ENCODE data around the gene PPME1. TPM values are rescaled to one million over a fixed set of nuclear protein-coding genes. Genes with fewer than 3 reads are reported as not detected.

PPME1 gene
- total RNA-seq, 3 donors from 2014 or later: 27.7 to 38.3 (median 30.4) TPM

DNA sequence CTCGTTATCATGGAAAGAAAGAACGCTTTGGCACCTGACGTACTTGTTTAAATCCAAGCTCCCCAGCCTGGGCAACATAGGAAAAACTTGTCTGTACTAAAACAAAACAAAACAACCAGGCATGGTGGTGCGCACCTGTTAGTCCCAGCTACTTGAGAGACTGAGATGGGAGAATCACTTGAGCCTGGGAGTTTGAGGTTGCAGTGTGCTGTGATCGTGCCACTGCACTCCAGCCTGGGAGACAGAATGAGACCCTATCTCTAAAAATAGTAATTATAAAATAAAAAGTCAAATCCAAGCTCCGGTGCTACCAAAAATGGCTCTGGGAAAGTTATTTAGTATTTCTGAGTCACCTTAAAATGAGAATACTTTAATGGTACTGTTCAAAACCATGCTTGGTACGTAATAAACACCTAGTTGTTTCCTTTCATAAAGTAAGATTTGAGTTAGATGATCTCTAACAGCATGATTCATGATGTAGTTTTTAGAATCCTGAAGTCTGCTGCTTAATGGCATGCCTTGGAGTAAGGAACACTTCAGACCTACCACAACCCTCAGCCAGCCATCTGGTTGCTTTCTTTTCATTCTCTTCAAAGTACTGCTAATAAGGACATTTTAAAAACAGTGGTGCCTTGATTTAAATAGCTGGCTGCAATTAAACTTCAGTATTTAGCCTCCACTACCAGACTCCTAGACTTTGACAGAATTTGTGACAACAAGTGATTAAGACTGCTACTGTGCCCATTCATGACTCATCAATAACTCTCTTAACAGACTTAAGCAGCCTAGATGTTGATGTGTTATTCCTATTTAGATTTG, 8.4 kb downstream of the PPME1 start:
- Mint-ChIP-seq H3K36me3 (ENCODE audit: insufficient read depth) (peaks cover 10% of the 10 kb centered on the region), H3K27me3 (ENCODE audit: low read depth) (no peaks in the 10 kb centered on the region), H3K4me1 (ENCODE audit: low read depth) (peaks cover 14% of the 10 kb centered on the region), H3K4me3 (no peak overlapping the region), H3K9me3 (no peaks in the 10 kb centered on the region)
- peak; percentile 53 to 56 for ATAC-seq
- no peak for DNase-seq

GRCh38 chr11:74182635-74183034, 11.5 kb downstream of the PPME1 start:
- H3K4me3 Mint-ChIP-seq: no peak overlapping the region
- H3K9me3 Mint-ChIP-seq: no peaks in the 10 kb centered on the region
- H3K27me3 Mint-ChIP-seq (ENCODE audit: low read depth): no peaks in the 10 kb centered on the region
- DNase-seq (no peak), ATAC-seq (no peak)
- peaks cover 20% of the 10 kb centered on the region for H3K4me1 Mint-ChIP-seq (ENCODE audit: low read depth)
- H3K36me3 Mint-ChIP-seq (ENCODE audit: insufficient read depth): peaks cover 18% of the 10 kb centered on the region

- H3K36me3 Mint-ChIP-seq (ENCODE audit: insufficient read depth): peaks cover 24% of the 10 kb centered on the region
- H3K4me1 Mint-ChIP-seq (ENCODE audit: low read depth): peaks cover 10% of the 10 kb centered on the region
- no peak for ATAC-seq
- no peaks in the 10 kb centered on the region for H3K27me3 Mint-ChIP-seq (ENCODE audit: low read depth)
- peaks cover 2% of the 10 kb centered on the region for H3K9me3 Mint-ChIP-seq
- no peak overlapping the region for H3K4me3 Mint-ChIP-seq
- DNase-seq: no peak
These were observed 14.2 kb downstream of the PPME1 start for GRCh38 chr11:74185285-74185684.

GRCh38 chr11:74185695-74186094, 14.6 kb downstream of the PPME1 start:
- Mint-ChIP-seq H3K4me3 (no peak overlapping the region), H3K4me1 (ENCODE audit: low read depth) (peaks cover 10% of the 10 kb centered on the region), H3K36me3 (ENCODE audit: insufficient read depth) (peaks cover 27% of the 10 kb centered on the region), H3K27me3 (ENCODE audit: low read depth) (no peaks in the 10 kb centered on the region), H3K9me3 (peaks cover 6% of the 10 kb centered on the region)
- ATAC-seq (no peak), DNase-seq (no peak)

- Mint-ChIP-seq H3K36me3 (ENCODE audit: insufficient read depth) (peaks cover 38% of the 10 kb centered on the region), H3K9me3 (peaks cover 9% of the 10 kb centered on the region), H3K4me1 (ENCODE audit: low read depth) (no peaks in the 10 kb centered on the region), H3K27me3 (ENCODE audit: low read depth) (no peaks in the 10 kb centered on the region), H3K4me3 (no peak overlapping the region)
- DNase-seq: no peak
- no peak for ATAC-seq
These were observed 24.7 kb downstream of the PPME1 start for GRCh38 chr11:74195828-74196227.

DNA sequence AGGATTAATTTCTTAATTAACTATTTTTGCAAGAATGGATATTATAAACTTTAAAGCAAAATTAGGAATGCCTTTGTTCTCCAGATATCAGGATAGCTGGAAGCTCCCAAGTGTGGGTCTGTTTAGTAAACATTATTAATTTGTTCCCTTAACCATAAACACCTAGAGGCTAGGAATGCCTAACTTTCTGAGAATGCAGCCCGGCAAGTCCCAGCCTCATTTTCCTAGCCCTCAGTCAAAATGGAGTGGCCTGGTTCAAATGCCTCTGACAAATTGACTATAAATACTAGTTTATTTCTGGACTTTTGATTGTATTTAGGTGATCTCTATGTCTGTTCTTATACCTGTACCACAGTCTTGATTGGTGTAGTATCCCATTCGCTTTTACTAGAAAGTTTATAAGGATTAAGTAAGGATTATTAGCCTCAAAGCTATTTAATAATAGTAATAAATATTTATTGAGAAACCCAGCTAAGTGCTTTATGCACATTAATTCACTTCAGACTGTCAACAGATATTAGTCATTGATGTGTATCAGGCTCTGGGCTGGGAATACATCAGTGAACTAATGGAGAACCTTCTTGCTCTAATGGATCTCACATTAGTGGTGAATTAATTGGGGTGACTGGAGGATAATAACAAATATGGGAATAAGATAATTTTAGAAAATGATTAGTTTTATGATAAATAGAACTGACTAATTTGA, 25.8 kb downstream of the PPME1 start:
- H3K27me3 Mint-ChIP-seq (ENCODE audit: low read depth): no peaks in the 10 kb centered on the region
- peaks cover 31% of the 10 kb centered on the region for H3K36me3 Mint-ChIP-seq (ENCODE audit: insufficient read depth)
- DNase-seq (no peak), ATAC-seq (no peak)
- H3K4me1 Mint-ChIP-seq (ENCODE audit: low read depth): no peaks in the 10 kb centered on the region
- no peak overlapping the region for H3K4me3 Mint-ChIP-seq
- peaks cover 8% of the 10 kb centered on the region for H3K9me3 Mint-ChIP-seq

DNA sequence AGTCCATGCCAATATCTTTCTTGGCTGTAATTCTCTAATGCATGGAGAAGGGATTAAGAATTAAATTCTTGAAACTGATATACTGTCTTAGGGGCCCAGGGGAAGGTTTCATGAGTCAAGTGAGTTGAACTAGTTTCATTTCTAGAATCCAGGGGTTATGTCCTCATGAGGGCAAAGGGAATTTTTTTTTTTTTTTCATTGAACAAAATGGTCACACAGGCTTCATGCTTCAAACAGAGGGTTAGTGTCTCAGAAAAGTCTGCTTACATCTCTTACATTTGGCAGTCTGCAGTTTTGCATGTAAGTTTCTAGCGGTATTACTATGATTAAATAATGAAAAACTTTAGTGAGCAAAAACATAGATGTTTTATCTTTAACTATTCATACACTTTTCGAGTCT, 32.9 kb downstream of the PPME1 start:
- Mint-ChIP-seq H3K9me3 (peaks cover 2% of the 10 kb centered on the region), H3K36me3 (ENCODE audit: insufficient read depth) (peaks cover 38% of the 10 kb centered on the region), H3K27me3 (ENCODE audit: low read depth) (no peaks in the 10 kb centered on the region), H3K4me1 (ENCODE audit: low read depth) (no peaks in the 10 kb centered on the region), H3K4me3 (no peak overlapping the region)
- no peak for DNase-seq
- no peak for ATAC-seq

- no peak for ATAC-seq
- H3K36me3 Mint-ChIP-seq (ENCODE audit: insufficient read depth): peaks cover 40% of the 10 kb centered on the region
- no peaks in the 10 kb centered on the region for H3K9me3 Mint-ChIP-seq
- DNase-seq: no peak
- H3K27me3 Mint-ChIP-seq (ENCODE audit: low read depth): no peaks in the 10 kb centered on the region
- no peak overlapping the region for H3K4me3 Mint-ChIP-seq
- no peaks in the 10 kb centered on the region for H3K4me1 Mint-ChIP-seq (ENCODE audit: low read depth)
These were observed 33.6 kb downstream of the PPME1 start for GRCh38 chr11:74204701-74205100.

DNA sequence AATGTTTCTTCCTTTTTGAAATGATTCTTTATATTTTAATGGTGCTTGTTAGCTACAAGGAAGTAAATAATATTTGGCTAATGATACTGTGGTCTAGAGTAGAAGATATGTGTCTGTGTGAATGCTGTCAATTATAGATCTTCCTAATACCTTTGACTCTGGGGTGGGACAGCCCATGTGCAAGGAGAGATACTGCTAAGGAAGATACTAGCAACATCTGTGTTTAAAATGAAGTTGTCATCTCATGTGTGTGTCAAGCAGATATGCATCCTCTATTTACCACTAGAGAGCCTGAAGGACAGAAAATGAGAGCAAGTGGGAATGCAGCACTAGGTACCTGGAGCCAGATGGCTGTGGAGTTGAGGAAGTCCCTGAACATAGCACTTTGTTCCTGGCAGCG, 34.1 kb downstream of the PPME1 start:
- Mint-ChIP-seq H3K9me3 (no peaks in the 10 kb centered on the region), H3K4me1 (ENCODE audit: low read depth) (no peaks in the 10 kb centered on the region), H3K36me3 (ENCODE audit: insufficient read depth) (peaks cover 42% of the 10 kb centered on the region), H3K4me3 (no peak overlapping the region), H3K27me3 (ENCODE audit: low read depth) (no peaks in the 10 kb centered on the region)
- ATAC-seq (no peak), DNase-seq (no peak)

- no peak for ATAC-seq
- H3K36me3 Mint-ChIP-seq (ENCODE audit: insufficient read depth): peaks cover 47% of the 10 kb centered on the region
These were observed 35.7 kb downstream of the PPME1 start for GRCh38 chr11:74206746-74207145.

GRCh38 chr11:74208507-74208906, 37.4 kb downstream of the PPME1 start:
- ATAC-seq: no peak
- DNase-seq: no peak
- Mint-ChIP-seq H3K4me3 (no peak overlapping the region), H3K9me3 (no peaks in the 10 kb centered on the region), H3K4me1 (ENCODE audit: low read depth) (no peaks in the 10 kb centered on the region), H3K27me3 (ENCODE audit: low read depth) (no peaks in the 10 kb centered on the region), H3K36me3 (ENCODE audit: insufficient read depth) (peaks cover 48% of the 10 kb centered on the region)

More at GRCh38 chr11:74206746-74207145, 35.7 kb downstream of the PPME1 start:
- Mint-ChIP-seq H3K4me1 (ENCODE audit: low read depth) (no peaks in the 10 kb centered on the region), H3K27me3 (ENCODE audit: low read depth) (no peaks in the 10 kb centered on the region), H3K9me3 (no peaks in the 10 kb centered on the region), H3K4me3 (no peak overlapping the region)
- DNase-seq: no peak

DNA sequence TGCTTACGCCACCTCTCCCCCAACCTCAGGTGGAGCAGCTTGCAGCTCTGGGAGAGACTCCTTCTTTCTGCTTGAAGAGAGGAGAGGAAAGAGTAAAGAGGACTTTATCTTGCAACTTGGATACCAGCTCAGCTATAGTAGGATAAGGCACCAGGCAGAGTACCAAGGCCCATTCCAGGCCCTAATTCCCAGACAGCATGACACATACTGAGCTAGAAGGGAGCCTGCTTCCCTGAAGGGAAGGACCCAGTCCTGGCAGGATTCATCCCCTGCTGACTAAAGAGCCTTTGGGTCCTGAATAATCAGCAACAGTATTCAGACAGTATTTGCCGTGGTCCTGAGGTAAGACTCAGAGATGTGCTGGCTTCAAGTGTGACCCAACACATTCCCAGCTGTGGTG, 41.4 kb downstream of the PPME1 start:
- Mint-ChIP-seq H3K36me3 (ENCODE audit: insufficient read depth) (peaks cover 46% of the 10 kb centered on the region), H3K27me3 (ENCODE audit: low read depth) (no peaks in the 10 kb centered on the region), H3K4me3 (no peak overlapping the region), H3K4me1 (ENCODE audit: low read depth) (no peaks in the 10 kb centered on the region), H3K9me3 (peaks cover 13% of the 10 kb centered on the region)
- DNase-seq (no peak), ATAC-seq (no peak)

DNA sequence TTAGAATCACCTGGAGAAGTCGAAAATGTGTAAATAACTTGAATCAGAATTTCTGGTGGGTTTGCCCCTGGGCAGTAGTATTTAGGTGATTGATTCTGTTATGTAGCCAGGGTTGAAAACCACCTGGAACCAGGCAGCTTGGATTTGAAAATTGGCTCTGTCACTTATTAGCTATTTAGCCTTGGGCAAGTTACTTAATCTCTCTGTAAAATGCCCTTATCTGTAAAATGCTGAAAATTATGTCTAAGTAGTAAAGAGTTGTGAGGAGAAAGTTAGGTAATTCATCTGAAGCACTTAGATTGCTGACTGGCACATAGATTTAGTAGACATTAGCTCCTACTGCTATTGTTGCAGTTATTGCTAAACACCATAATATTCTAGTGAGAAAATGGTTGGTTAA, 49.3 kb downstream of the PPME1 start:
- Mint-ChIP-seq H3K9me3 (peaks cover 4% of the 10 kb centered on the region), H3K4me3 (no peak overlapping the region), H3K4me1 (ENCODE audit: low read depth) (no peaks in the 10 kb centered on the region), H3K36me3 (ENCODE audit: insufficient read depth) (peaks cover 18% of the 10 kb centered on the region), H3K27me3 (ENCODE audit: low read depth) (no peaks in the 10 kb centered on the region)
- ATAC-seq (no peak), DNase-seq (no peak)

- Mint-ChIP-seq H3K27me3 (ENCODE audit: low read depth) (no peaks in the 10 kb centered on the region), H3K4me1 (ENCODE audit: low read depth) (no peaks in the 10 kb centered on the region), H3K9me3 (no peaks in the 10 kb centered on the region), H3K4me3 (no peak overlapping the region), H3K36me3 (ENCODE audit: insufficient read depth) (peaks cover 15% of the 10 kb centered on the region)
- ATAC-seq (no peak), DNase-seq (no peak)
These were observed 50.7 kb downstream of the PPME1 start for GRCh38 chr11:74221816-74222215.

DNA sequence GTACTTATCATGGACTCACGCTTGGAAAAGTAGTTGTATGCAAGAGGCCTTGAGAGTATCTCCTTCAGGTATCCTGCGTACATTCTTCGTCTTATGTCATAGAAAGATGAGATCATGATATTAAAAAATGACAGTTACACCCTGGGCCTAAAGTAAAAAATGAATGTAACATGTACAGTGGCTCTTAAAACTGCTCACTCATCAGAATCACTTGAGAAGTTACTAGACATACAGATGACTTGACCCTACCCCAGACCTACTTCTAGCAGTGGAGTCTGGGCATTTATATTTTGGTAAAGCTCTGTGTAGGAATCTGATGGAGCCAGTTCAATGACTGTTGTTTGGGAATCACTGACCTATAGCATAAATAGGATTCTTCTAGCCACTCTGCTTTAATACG, 54.5 kb downstream of the PPME1 start:
- Mint-ChIP-seq H3K36me3 (ENCODE audit: insufficient read depth) (peaks cover 28% of the 10 kb centered on the region), H3K4me3 (no peak overlapping the region), H3K27me3 (ENCODE audit: low read depth) (no peaks in the 10 kb centered on the region), H3K9me3 (no peaks in the 10 kb centered on the region), H3K4me1 (ENCODE audit: low read depth) (peaks cover 2% of the 10 kb centered on the region)
- ATAC-seq (no peak), DNase-seq (no peak)
